Upper lobe of left lung (tissue), 6 donors: ENCODE measurements around the gene MAML1. TPM values are rescaled to one million over a fixed set of nuclear protein-coding genes. Genes with fewer than 3 reads are reported as not detected.
A peak's percentile ranks its signal among the peaks of the same experiment; 100 is the strongest.

Experiments used
- ATAC-seq, 2 donors: fragments of 200-7000 bp; cut with Tn5 transposase; one replicate each; pipeline ENCODE4 v1.9.1; 2022; ENCODE audit warnings: mild to moderate bottlenecking in 2 of 2, moderate library complexity in 2 of 2; ENCODE audit not compliant: low FRiP score in 2 of 2
- DNase-seq, 2 donors: peaks; one replicate each; pipeline ENCODE4 v3.0.0-alpha.2; 2019 to 2020
- H3K27ac ChIP-seq, 4 donors: fragments of 200-600 bp; sonication (generic); one replicate each; pipeline ENCODE4 v1.5.1; 2016 to 2019
- H3K27me3 ChIP-seq, 4 donors: fragments of 200-600 bp; sonication (generic); one replicate each; pipeline ENCODE4 v1.5.1; 2017 to 2019
- H3K36me3 ChIP-seq, 4 donors: fragments of 200-600 bp; sonication (generic); one replicate each; pipeline ENCODE4 v1.5.1; 2016 to 2019
- H3K4me1 ChIP-seq, 4 donors: fragments of 200-600 bp; sonication (generic); one replicate each; pipeline ENCODE4 v1.5.1; 2018 to 2019
- H3K4me3 ChIP-seq, 4 donors: fragments of 200-600 bp; sonication (generic); one replicate each; pipeline ENCODE4 v1.5.1; 2017 to 2019; ENCODE audit warnings: mild to moderate bottlenecking in 2 of 4, moderate library complexity in 1 of 4
- H3K9me3 ChIP-seq, 4 donors: fragments of 200-600 bp; sonication (generic); one replicate each; pipeline ENCODE4 v1.5.1; 2018 to 2019
- CTCF ChIP-seq, 6 experiments: fragments of 450-650 bp in 4 of 6; fragments of 200-600 bp in 2 of 6; sonication (generic) in 2 of 6; IDR thresholded peaks; one replicate each; pipeline ENCODE4 v1.5.1; 2016 to 2019; ENCODE audit warnings: antibody characterized with exemption in 6 of 6
- EP300 ChIP-seq, 4 donors: sonication (generic); formaldehyde crosslinking; IDR thresholded peaks; one replicate each; pipeline ENCODE4 v1.5.1; 2017; ENCODE audit warnings: antibody characterized with exemption in 4 of 4, control low read depth in 2 of 4
- POLR2A ChIP-seq, 4 donors: fragments of 450-650 bp; IDR thresholded peaks; one replicate each; pipeline ENCODE4 v1.5.1; 2016 to 2017; ENCODE audit warnings: antibody characterized with exemption in 4 of 4, mild to moderate bottlenecking in 2 of 4
- POLR2AphosphoS5 ChIP-seq, 2 donors: sonication (generic); formaldehyde crosslinking; IDR thresholded peaks; one replicate each; pipeline ENCODE4 v1.5.1; 2017; ENCODE audit warnings: antibody characterized with exemption in 2 of 2
- WGBS, 2 donors: methylation state at CpG; one replicate each; pipeline ENCODE4 v1.1.5; 2017 to 2018; 5-methylcytosine and 5-hydroxymethylcytosine counted together
- total RNA-seq, 6 donors: library from RNA; depleted of rRNA in 4 of 6; stranded (reverse); fragments of >200 nt in 4 of 6; gene quantifications; one replicate each; pipeline versions ENCODE4 v1.1.0 to v1.2.1, GENCODE V29; 2016 to 2021
- donor health status: DM: no; HTN: no; CAD: no; lungs with moderate emphysema.
- donor health status: DM: no; HTN: yes; CAD: no; lungs with severe emphysema.

The MAML1 gene
- total RNA-seq, 6 donors from 2014 or later: 22.5 to 59.7 (median 26.7) TPM

DNA sequence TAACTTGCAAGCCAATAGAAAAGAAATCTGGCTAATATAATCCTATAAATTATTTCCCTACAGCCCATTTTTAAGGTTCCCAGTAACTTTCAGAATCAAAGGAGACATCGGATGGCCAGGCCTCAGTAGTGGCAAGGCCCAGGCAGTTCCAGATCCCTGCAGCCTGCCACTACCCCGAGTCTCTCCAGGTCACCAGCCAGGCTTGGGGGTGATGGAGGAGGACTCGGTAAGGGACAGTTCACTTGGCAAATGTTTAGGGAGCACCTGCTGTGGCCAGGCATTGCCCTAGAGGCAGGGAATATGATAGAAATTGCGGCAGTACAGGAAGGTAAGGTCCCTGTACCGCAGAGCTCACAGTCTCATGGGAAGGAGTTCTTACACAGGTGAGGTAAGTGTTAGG, 46.0 kb downstream of the MAML1 start:
- no peaks in the 10 kb centered on the region for H3K9me3 ChIP-seq
- no peak for ATAC-seq
- TF ChIP-seq EP300 (IDR thresholded peaks at IDR 0.05): no peak
- no peak for TF ChIP-seq POLR2A (IDR thresholded peaks at IDR 0.05)
- TF ChIP-seq POLR2AphosphoS5 (IDR thresholded peaks at IDR 0.05): no peak
- TF ChIP-seq CTCF (IDR thresholded peaks at IDR 0.05): no peak
- H3K27ac ChIP-seq: no peak overlapping the region
- H3K4me1 ChIP-seq: peaks cover 4 to 15% (median 7%) of the 10 kb centered on the region in 4 donors
- DNase-seq: no peak
- no peaks in the 10 kb centered on the region for H3K27me3 ChIP-seq
- H3K4me3 ChIP-seq: no peak overlapping the region
- 94 to 99% methylated on average over 5 of the region's 5 CpGs for WGBS, 2 donors
- peaks cover 8 to 72% (median 29%) of the 10 kb centered on the region in 4 donors for H3K36me3 ChIP-seq

GRCh38 chr5:179779826-179780225, 47.2 kb downstream of the MAML1 start:
- no peak overlapping the region for H3K4me3 ChIP-seq
- peaks cover 0 to 60% (median 16%) of the 10 kb centered on the region in 4 donors for H3K36me3 ChIP-seq
- 71 to 86% methylated on average over 3 to 4 of the region's 4 CpGs for WGBS, 2 donors
- H3K4me1 ChIP-seq: peaks cover 4 to 15% (median 7%) of the 10 kb centered on the region in 4 donors
- no peaks in the 10 kb centered on the region for H3K27me3 ChIP-seq
- no peak overlapping the region for H3K27ac ChIP-seq
- H3K9me3 ChIP-seq: no peaks in the 10 kb centered on the region
- no peak for TF ChIP-seq EP300 (IDR thresholded peaks at IDR 0.05)
- TF ChIP-seq POLR2AphosphoS5 (IDR thresholded peaks at IDR 0.05): no peak
- no peak for TF ChIP-seq POLR2A (IDR thresholded peaks at IDR 0.05)
- no peak for TF ChIP-seq CTCF (IDR thresholded peaks at IDR 0.05)
- no peak for ATAC-seq
- DNase-seq: no peak

DNA sequence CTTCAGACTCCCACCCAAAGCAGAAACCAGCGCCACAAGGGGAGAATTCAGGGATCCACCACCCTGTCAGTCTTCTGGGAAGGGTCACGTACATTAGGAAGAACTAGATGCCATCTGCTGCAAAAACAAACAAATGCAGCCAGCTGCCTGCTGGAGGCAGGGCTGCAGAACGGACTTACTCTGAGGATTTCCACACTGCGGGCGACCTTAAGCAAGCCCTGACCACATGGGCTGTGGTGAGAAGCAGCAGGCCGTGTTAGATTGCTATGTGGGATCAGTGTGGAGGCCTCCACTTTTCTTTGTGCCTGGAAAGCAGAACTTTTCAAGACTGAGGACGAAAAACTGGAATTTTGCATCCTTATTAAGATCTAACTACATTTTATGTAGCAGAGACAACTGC, 47.7 kb downstream of the MAML1 start:
- ATAC-seq: peak in 1 of 2 donors; percentile 43
- H3K27me3 ChIP-seq: no peaks in the 10 kb centered on the region
- TF ChIP-seq CTCF (IDR thresholded peaks at IDR 0.05) (no peak), POLR2A (IDR thresholded peaks at IDR 0.05) (no peak), POLR2AphosphoS5 (IDR thresholded peaks at IDR 0.05) (no peak), EP300 (IDR thresholded peaks at IDR 0.05) (no peak)
- no peaks in the 10 kb centered on the region for H3K9me3 ChIP-seq
- no peak overlapping the region for H3K4me3 ChIP-seq
- H3K27ac ChIP-seq: no peak overlapping the region
- peaks cover 4 to 15% (median 7%) of the 10 kb centered on the region in 4 donors for H3K4me1 ChIP-seq
- H3K36me3 ChIP-seq: peaks cover 0 to 54% (median 12%) of the 10 kb centered on the region in 4 donors
- DNase-seq: peak in 1 of 2 donors; percentile 66
- 71 to 88% methylated on average over 7 of the region's 7 CpGs for WGBS, 2 donors

DNA sequence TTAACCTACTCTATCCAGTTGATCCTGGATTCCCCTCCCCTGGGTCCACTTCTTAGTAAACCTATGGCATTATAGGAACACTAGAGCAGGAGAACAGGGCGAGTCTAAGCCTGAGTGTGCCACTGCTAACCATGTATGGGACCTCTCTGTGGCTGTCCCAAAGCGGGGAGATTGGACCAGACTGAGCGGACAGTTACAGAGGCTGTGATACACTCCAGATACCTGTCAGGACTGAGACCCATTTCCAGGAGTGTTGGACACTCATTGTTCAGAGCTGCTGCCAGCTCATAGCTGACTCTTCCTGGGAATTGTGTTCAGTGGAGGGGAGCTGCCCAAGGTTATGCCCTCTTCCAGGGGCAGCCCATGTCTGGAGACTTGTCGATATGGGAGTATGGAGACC, 49.2 kb downstream of the MAML1 start:
- Histone ChIP-seq H3K4me1 (peaks cover 0 to 10% (median 2%) of the 10 kb centered on the region in 4 donors), H3K36me3 (peaks cover 0 to 39% (median 4%) of the 10 kb centered on the region in 4 donors), H3K9me3 (no peaks in the 10 kb centered on the region), H3K27ac (no peak overlapping the region), H3K27me3 (no peaks in the 10 kb centered on the region), H3K4me3 (no peak overlapping the region)
- ATAC-seq: no peak
- TF ChIP-seq CTCF (IDR thresholded peaks at IDR 0.05): no peak
- TF ChIP-seq POLR2AphosphoS5 (IDR thresholded peaks at IDR 0.05): no peak
- TF ChIP-seq POLR2A (IDR thresholded peaks at IDR 0.05): no peak
- TF ChIP-seq EP300 (IDR thresholded peaks at IDR 0.05): no peak
- 97% methylated on average over 3 to 4 of the region's 4 CpGs for WGBS, 2 donors
- no peak for DNase-seq

- H3K27me3 ChIP-seq: no peaks in the 10 kb centered on the region
- no peak for DNase-seq
- H3K36me3 ChIP-seq: peaks cover 0 to 27% (median 0%) of the 10 kb centered on the region in 4 donors
- no peak overlapping the region for H3K4me3 ChIP-seq
- TF ChIP-seq POLR2A (IDR thresholded peaks at IDR 0.05) (no peak), POLR2AphosphoS5 (IDR thresholded peaks at IDR 0.05) (no peak), EP300 (IDR thresholded peaks at IDR 0.05) (no peak), CTCF (IDR thresholded peaks at IDR 0.05) (no peak)
- WGBS, 2 donors: 90 to 94% methylated on average over 9 of the region's 9 CpGs
- H3K4me1 ChIP-seq: peaks cover 0 to 7% (median 2%) of the 10 kb centered on the region in 4 donors
- no peak overlapping the region for H3K27ac ChIP-seq
- ATAC-seq: no peak
- H3K9me3 ChIP-seq: no peaks in the 10 kb centered on the region
Observed at GRCh38 chr5:179783128-179783527, 50.5 kb downstream of the MAML1 start.
